Suprapubic skin (tissue), 4 donors: ENCODE data around the gene TBCA. TPM values are rescaled to one million over a fixed set of nuclear protein-coding genes. Genes with fewer than 3 reads are reported as not detected.
A peak's percentile ranks its signal among the peaks of the same experiment; 100 is the strongest.

ENCODE experiments used
- DNase-seq, 2 donors: peaks; one replicate each; pipeline ENCODE4 v3.0.0-alpha.2; 2019; ENCODE audit warnings: low spot score in 2 of 2
- H3K27ac ChIP-seq: fragments of 200-600 bp; sonication (generic); one replicate; pipeline ENCODE4 v1.5.1; 2019
- H3K27me3 ChIP-seq: fragments of 200-600 bp; sonication (generic); one replicate; pipeline ENCODE4 v1.5.1; 2019
- H3K36me3 ChIP-seq: fragments of 200-600 bp; sonication (generic); one replicate; pipeline ENCODE4 v1.5.1; 2019
- H3K4me1 ChIP-seq: fragments of 200-600 bp; sonication (generic); one replicate; pipeline ENCODE4 v1.5.1; 2019
- H3K4me3 ChIP-seq: fragments of 200-600 bp; sonication (generic); one replicate; pipeline ENCODE4 v1.5.1; 2019; ENCODE audit warnings: mild to moderate bottlenecking
- H3K9me3 ChIP-seq: fragments of 200-600 bp; sonication (generic); one replicate; pipeline ENCODE4 v1.5.1; 2019
- EP300 ChIP-seq: sonication (generic); formaldehyde crosslinking; IDR thresholded peaks from one replicate; pipeline ENCODE4 v1.6.1; 2017; ENCODE audit warnings: antibody characterized with exemption
- POLR2A ChIP-seq, 2 donors: fragments of 450-650 bp; IDR thresholded peaks; one replicate each; pipeline ENCODE4 v1.6.1; 2017; ENCODE audit warnings: antibody characterized with exemption in 2 of 2, mild to moderate bottlenecking in 2 of 2, moderate library complexity in 2 of 2
- POLR2AphosphoS5 ChIP-seq, 3 donors: sonication (generic); formaldehyde crosslinking; IDR thresholded peaks; one replicate each; pipeline ENCODE4 v1.6.1; 2017; ENCODE audit warnings: antibody characterized with exemption in 3 of 3
- WGBS: methylation state at CpG from one replicate; pipeline ENCODE4 v1.1.5; 2018; 5-methylcytosine and 5-hydroxymethylcytosine counted together
- total RNA-seq, 4 donors: library from RNA; depleted of rRNA; stranded (reverse); fragments of >200 nt; gene quantifications; one replicate each; pipeline ENCODE4 v1.1.0, GENCODE V29; 2016
- TF ChIP-seq, protein P1 (sequence below), 2 donors: fragments of 200-600 bp in 1 of 2; fragments of 450-650 bp in 1 of 2; sonication (generic) in 1 of 2; IDR thresholded peaks; one replicate each; pipeline ENCODE4 v1.5.1; 2016 to 2019; ENCODE audit warnings: antibody characterized with exemption in 2 of 2, mild to moderate bottlenecking in 1 of 2, moderate library complexity in 1 of 2

TBCA gene
- total RNA-seq, result 100 to 1,000 TPM in 2 of 4 donors, 10 to 100 TPM in 2; 74.7 to 120 (median 94.5) TPM

- 0% methylated on average over 16 of the region's 89 CpGs for WGBS
- H3K4me3 ChIP-seq, result peak within 1 kb of the TSS; percentile 69
- H3K27me3 ChIP-seq, result no peaks in the 10 kb centered on the region
- H3K27ac ChIP-seq, result peak within 1 kb of the TSS; percentile 96
- H3K36me3 ChIP-seq, result no peaks in the 10 kb centered on the region
- no peaks in the 10 kb centered on the region for H3K9me3 ChIP-seq
- TF ChIP-seq POLR2A (IDR thresholded peaks at IDR 0.05) (peak in 1 of 2 donors; percentile 90), POLR2AphosphoS5 (IDR thresholded peaks at IDR 0.05) (peak in 2 of 3 donors; percentile 49 to 79), EP300 (no peak)
- TF ChIP-seq, protein P1, sequence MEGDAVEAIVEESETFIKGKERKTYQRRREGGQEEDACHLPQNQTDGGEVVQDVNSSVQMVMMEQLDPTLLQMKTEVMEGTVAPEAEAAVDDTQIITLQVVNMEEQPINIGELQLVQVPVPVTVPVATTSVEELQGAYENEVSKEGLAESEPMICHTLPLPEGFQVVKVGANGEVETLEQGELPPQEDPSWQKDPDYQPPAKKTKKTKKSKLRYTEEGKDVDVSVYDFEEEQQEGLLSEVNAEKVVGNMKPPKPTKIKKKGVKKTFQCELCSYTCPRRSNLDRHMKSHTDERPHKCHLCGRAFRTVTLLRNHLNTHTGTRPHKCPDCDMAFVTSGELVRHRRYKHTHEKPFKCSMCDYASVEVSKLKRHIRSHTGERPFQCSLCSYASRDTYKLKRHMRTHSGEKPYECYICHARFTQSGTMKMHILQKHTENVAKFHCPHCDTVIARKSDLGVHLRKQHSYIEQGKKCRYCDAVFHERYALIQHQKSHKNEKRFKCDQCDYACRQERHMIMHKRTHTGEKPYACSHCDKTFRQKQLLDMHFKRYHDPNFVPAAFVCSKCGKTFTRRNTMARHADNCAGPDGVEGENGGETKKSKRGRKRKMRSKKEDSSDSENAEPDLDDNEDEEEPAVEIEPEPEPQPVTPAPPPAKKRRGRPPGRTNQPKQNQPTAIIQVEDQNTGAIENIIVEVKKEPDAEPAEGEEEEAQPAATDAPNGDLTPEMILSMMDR (IDR thresholded peaks at IDR 0.05), result peak; percentile 5 to 33
- H3K4me1 ChIP-seq, result peaks cover 33% of the 10 kb centered on the region
- peak; percentile 91 for DNase-seq
These were observed at the start of gene TBCA for GRCh38 chr5:77775790-77776553. Gene TBCA, minus strand, starts transcription at chr5:77776339. Its CDS starts 82 bp downstream, at chr5:77776257.

DNA sequence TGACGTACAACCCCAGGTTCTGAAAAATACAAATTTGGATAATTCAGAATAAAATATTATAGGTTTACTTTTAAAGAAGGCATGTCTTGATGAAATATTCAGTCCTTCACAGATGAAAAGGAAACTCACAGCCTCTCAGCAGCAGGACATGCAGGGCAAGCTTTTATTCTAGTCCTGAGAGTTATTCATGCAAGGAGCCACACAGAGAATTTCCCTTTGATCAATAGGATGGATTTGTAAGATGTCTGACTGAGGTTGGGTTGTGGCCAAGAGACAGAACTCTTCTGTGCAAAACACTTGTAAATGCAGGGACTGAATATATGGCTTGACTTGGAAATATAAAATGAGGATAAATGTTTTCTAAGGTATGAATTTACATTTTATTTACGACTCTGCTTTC is 48.8 kb upstream of the TBCA start:
- Histone ChIP-seq H3K36me3 (no peaks in the 10 kb centered on the region), H3K27me3 (peaks cover 7% of the 10 kb centered on the region), H3K4me3 (no peak overlapping the region), H3K27ac (no peak overlapping the region), H3K4me1 (no peaks in the 10 kb centered on the region), H3K9me3 (no peaks in the 10 kb centered on the region)
- DNase-seq, result no peak
- WGBS, result 82% methylated on average over 2 of the region's 2 CpGs
- TF ChIP-seq EP300 (no peak), POLR2AphosphoS5 (IDR thresholded peaks at IDR 0.05) (no peak), POLR2A (IDR thresholded peaks at IDR 0.05) (no peak)
- TF ChIP-seq, protein P1 (IDR thresholded peaks at IDR 0.05), result no peak

- Histone ChIP-seq H3K4me3 (no peak overlapping the region), H3K27ac (no peak overlapping the region), H3K27me3 (no peaks in the 10 kb centered on the region), H3K36me3 (no peaks in the 10 kb centered on the region), H3K4me1 (no peaks in the 10 kb centered on the region), H3K9me3 (no peaks in the 10 kb centered on the region)
- TF ChIP-seq EP300 (no peak), POLR2AphosphoS5 (IDR thresholded peaks at IDR 0.05) (no peak), POLR2A (IDR thresholded peaks at IDR 0.05) (no peak)
- TF ChIP-seq, protein P1 (IDR thresholded peaks at IDR 0.05), result no peak
- no peak for DNase-seq
- WGBS, result 69% methylated on average over 1 of the region's 2 CpGs
These were observed 40.5 kb upstream of the TBCA start for GRCh38 chr5:77816686-77817085.

- Histone ChIP-seq H3K27me3 (no peaks in the 10 kb centered on the region), H3K27ac (no peak overlapping the region), H3K9me3 (peaks cover 4% of the 10 kb centered on the region), H3K36me3 (no peaks in the 10 kb centered on the region), H3K4me3 (no peak overlapping the region), H3K4me1 (no peaks in the 10 kb centered on the region)
- no peak for DNase-seq
- no peak for TF ChIP-seq POLR2A (IDR thresholded peaks at IDR 0.05)
- TF ChIP-seq EP300, result no peak
- WGBS, result 83% methylated on average over 3 of the region's 3 CpGs
These were observed 36.9 kb upstream of the TBCA start for GRCh38 chr5:77812926-77813589.

- Histone ChIP-seq H3K9me3 (peaks cover 10% of the 10 kb centered on the region), H3K27me3 (no peaks in the 10 kb centered on the region), H3K4me3 (no peak overlapping the region), H3K27ac (no peak overlapping the region), H3K4me1 (no peaks in the 10 kb centered on the region), H3K36me3 (no peaks in the 10 kb centered on the region)
- TF ChIP-seq POLR2A (IDR thresholded peaks at IDR 0.05) (no peak), POLR2AphosphoS5 (IDR thresholded peaks at IDR 0.05) (no peak), EP300 (no peak)
- TF ChIP-seq, protein P1 (IDR thresholded peaks at IDR 0.05), result no peak
- WGBS, result 88% methylated on average over 1 of the region's 1 CpG
- DNase-seq, result no peak
These were observed 30.2 kb upstream of the TBCA start for GRCh38 chr5:77806213-77806843.
